GM12872 (cell line): ENCODE results near the gene SLC35G2.

Experiments used
- CTCF ChIP-seq: IDR thresholded peaks from 3 replicates; pipeline ENCODE4 v1.5.1; 2011; ENCODE audit warnings: low read depth, mild to moderate bottlenecking, low read length, moderate library complexity; ENCODE audit not compliant: insufficient read depth

Gene SLC35G2

GRCh38 chr3:136898549-136898948, 79.6 kb downstream of the SLC35G2 start:
- no peak for TF ChIP-seq CTCF

GRCh38 chr3:136898954-136899353, 80.0 kb downstream of the SLC35G2 start:
- no peak for TF ChIP-seq CTCF

- no peak for TF ChIP-seq CTCF
These were observed 80.8 kb downstream of the SLC35G2 start for GRCh38 chr3:136899622-136900158.

GRCh38 chr3:136901391-136901790, 82.5 kb downstream of the SLC35G2 start:
- TF ChIP-seq CTCF = no peak

- TF ChIP-seq CTCF = no peak
These were observed 85.0 kb downstream of the SLC35G2 start for GRCh38 chr3:136903899-136904298.

GRCh38 chr3:136904746-136905145, 85.8 kb downstream of the SLC35G2 start:
- TF ChIP-seq CTCF = no peak
